Adipose tissue (tissue), 3 donors: ENCODE measurements around the gene INO80. TPM values are rescaled to one million over a fixed set of nuclear protein-coding genes. Genes with fewer than 3 reads are reported as not detected.

Experiments used
- H3K27ac ChIP-seq: one replicate; pipeline ENCODE4 v1.5.1; 2013; ENCODE audit warnings: low read depth, low read length
- WGBS, 3 donors: extraction: QIAGEN DNeasy Blood & Tissue Kit; methylation state at CpG; one replicate each; pipeline ENCODE4 v1.1.7; 2013; 5-methylcytosine and 5-hydroxymethylcytosine counted together
- polyA plus RNA-seq, 3 donors: library from polyadenylated mRNA; stranded (reverse); fragments of 200-250 nt; gene quantifications; one replicate each; pipeline ENCODE4 v1.2.3, GENCODE V29; 2013
- donor health status: healthy with polysubstance abuse.
- donor health status: Bipolar disorder and iron deficiency.
- donor health status: healthy.

Gene INO80
- polyA plus RNA-seq, 3 donors: 7.5 to 17.5 (median 13.4) TPM

GRCh38 chr15:41056810-41057209 is 59.3 kb downstream of the INO80 start:
- 86 to 95% (median 89%) methylated on average over 2 of the region's 2 CpGs for WGBS, 3 donors
- no peak overlapping the region for H3K27ac ChIP-seq

GRCh38 chr15:41055706-41056105 is 60.4 kb downstream of the INO80 start:
- H3K27ac ChIP-seq: no peak overlapping the region
- WGBS, 3 donors: 96 to 100% (median 98%) methylated on average over 2 of the region's 2 CpGs

- WGBS, 3 donors: 98% methylated on average over 2 of the region's 2 CpGs
- H3K27ac ChIP-seq: no peak overlapping the region
These were observed 64.9 kb downstream of the INO80 start for GRCh38 chr15:41051139-41051538.

GRCh38 chr15:41048852-41049251 is 67.2 kb downstream of the INO80 start:
- WGBS, 3 donors: 40 to 93% (median 83%) methylated on average over 1 of the region's 1 CpG
- no peak overlapping the region for H3K27ac ChIP-seq

- no peak overlapping the region for H3K27ac ChIP-seq
These were observed 67.7 kb downstream of the INO80 start for GRCh38 chr15:41048397-41048796.

GRCh38 chr15:41047474-41047873 is 68.6 kb downstream of the INO80 start:
- 90 to 98% (median 98%) methylated on average over 1 of the region's 1 CpG for WGBS, 3 donors
- H3K27ac ChIP-seq: no peak overlapping the region

- WGBS, 3 donors: 85 to 95% (median 86%) methylated on average over 1 of the region's 1 CpG
- H3K27ac ChIP-seq: no peak overlapping the region
These were observed 72.7 kb downstream of the INO80 start for GRCh38 chr15:41043276-41043951.

- no peak overlapping the region for H3K27ac ChIP-seq
- 71 to 85% (median 79%) methylated on average over 5 of the region's 5 CpGs for WGBS, 3 donors
These were observed 73.2 kb downstream of the INO80 start for GRCh38 chr15:41042851-41043250.

- H3K27ac ChIP-seq: no peak overlapping the region
These were observed 77.0 kb downstream of the INO80 start for GRCh38 chr15:41039121-41039520.

GRCh38 chr15:41032079-41032328 is 84.1 kb downstream of the INO80 start:
- 92 to 94% (median 94%) methylated on average over 1 of the region's 1 CpG for WGBS, 3 donors
- no peak overlapping the region for H3K27ac ChIP-seq

GRCh38 chr15:41031232-41032078 is 84.6 kb downstream of the INO80 start:
- no peak overlapping the region for H3K27ac ChIP-seq
- 69 to 78% (median 75%) methylated on average over 5 of the region's 5 CpGs for WGBS, 3 donors

GRCh38 chr15:41028853-41029252 is 87.2 kb downstream of the INO80 start:
- no peak overlapping the region for H3K27ac ChIP-seq
- 49 to 56% (median 53%) methylated on average over 1 of the region's 1 CpG for WGBS, 3 donors

- 84 to 97% (median 97%) methylated on average over 4 of the region's 4 CpGs for WGBS, 3 donors
- no peak overlapping the region for H3K27ac ChIP-seq
These were observed 90.7 kb downstream of the INO80 start for GRCh38 chr15:41025393-41025792.

- no peak overlapping the region for H3K27ac ChIP-seq
These were observed 91.2 kb downstream of the INO80 start for GRCh38 chr15:41024885-41025284.

GRCh38 chr15:41024131-41024530 is 91.9 kb downstream of the INO80 start:
- H3K27ac ChIP-seq: peak overlapping the region; percentile 58

More at GRCh38 chr15:41024885-41025284, 91.2 kb downstream of the INO80 start:
- WGBS, 3 donors: 56 to 69% (median 62%) methylated on average over 2 of the region's 2 CpGs

GRCh38 chr15:41022487-41023090 is 93.5 kb downstream of the INO80 start:
- 61 to 65% (median 61%) methylated on average over 5 of the region's 5 CpGs for WGBS, 3 donors
- no peak overlapping the region for H3K27ac ChIP-seq

More at GRCh38 chr15:41024131-41024530, 91.9 kb downstream of the INO80 start:
- WGBS, 3 donors: 55 to 68% (median 57%) methylated on average over 4 of the region's 4 CpGs

- WGBS, 3 donors: 68 to 88% (median 86%) methylated on average over 6 of the region's 6 CpGs
- no peak overlapping the region for H3K27ac ChIP-seq
These were observed 95.3 kb downstream of the INO80 start for GRCh38 chr15:41020829-41021228.

- no peak overlapping the region for H3K27ac ChIP-seq
- WGBS, 3 donors: 61 to 75% (median 68%) methylated on average over 4 of the region's 4 CpGs
These were observed 95.8 kb downstream of the INO80 start for GRCh38 chr15:41020311-41020710.

GRCh38 chr15:41019174-41019573 is 96.9 kb downstream of the INO80 start:
- 46 to 52% (median 48%) methylated on average over 5 of the region's 5 CpGs for WGBS, 3 donors
- no peak overlapping the region for H3K27ac ChIP-seq

GRCh38 chr15:41018534-41018933 is 97.5 kb downstream of the INO80 start:
- WGBS, 3 donors: 48 to 70% (median 53%) methylated on average over 1 of the region's 1 CpG
- H3K27ac ChIP-seq: no peak overlapping the region
